Thyroid gland (tissue), 4 donors: ENCODE measurements around the gene AKIP1.

Experiments used
- POLR2A ChIP-seq, 2 donors: fragments of 450-650 bp; IDR thresholded peaks; one replicate each; pipeline ENCODE4 v1.6.1; 2017; ENCODE audit warnings: antibody characterized with exemption in 2 of 2, mild to moderate bottlenecking in 2 of 2, moderate library complexity in 1 of 2
- TF ChIP-seq, protein P1 (sequence below), 6 experiments: fragments of 200-600 bp in 3 of 6; fragments of 450-650 bp in 3 of 6; sonication (generic) in 3 of 6; IDR thresholded peaks; one replicate each; pipeline ENCODE4 v1.5.1; 2016 to 2019; ENCODE audit warnings: antibody characterized with exemption in 6 of 6, mild to moderate bottlenecking in 2 of 6, inconsistent platforms in 1 of 6, moderate library complexity in 1 of 6

DNA sequence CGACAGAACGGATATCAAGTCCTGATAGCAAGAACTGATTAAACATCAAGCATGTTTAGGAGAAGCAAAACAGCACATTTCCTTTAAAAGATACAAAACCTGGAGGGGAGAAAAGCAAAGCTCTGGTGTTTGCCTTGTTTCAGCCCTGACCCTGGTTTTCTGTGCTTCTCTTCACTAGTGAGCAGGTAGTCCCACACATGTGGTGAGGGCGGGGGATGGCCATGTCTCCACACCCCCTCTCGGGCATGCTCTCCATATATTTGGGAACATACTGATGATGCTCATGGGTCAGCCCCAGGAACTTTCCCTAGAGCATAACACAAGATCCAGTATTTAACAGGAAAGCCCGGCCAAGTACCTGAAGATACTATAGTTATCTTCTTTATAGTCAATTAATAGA, 11.7 kb downstream of the AKIP1 start:
- TF ChIP-seq, protein P1, sequence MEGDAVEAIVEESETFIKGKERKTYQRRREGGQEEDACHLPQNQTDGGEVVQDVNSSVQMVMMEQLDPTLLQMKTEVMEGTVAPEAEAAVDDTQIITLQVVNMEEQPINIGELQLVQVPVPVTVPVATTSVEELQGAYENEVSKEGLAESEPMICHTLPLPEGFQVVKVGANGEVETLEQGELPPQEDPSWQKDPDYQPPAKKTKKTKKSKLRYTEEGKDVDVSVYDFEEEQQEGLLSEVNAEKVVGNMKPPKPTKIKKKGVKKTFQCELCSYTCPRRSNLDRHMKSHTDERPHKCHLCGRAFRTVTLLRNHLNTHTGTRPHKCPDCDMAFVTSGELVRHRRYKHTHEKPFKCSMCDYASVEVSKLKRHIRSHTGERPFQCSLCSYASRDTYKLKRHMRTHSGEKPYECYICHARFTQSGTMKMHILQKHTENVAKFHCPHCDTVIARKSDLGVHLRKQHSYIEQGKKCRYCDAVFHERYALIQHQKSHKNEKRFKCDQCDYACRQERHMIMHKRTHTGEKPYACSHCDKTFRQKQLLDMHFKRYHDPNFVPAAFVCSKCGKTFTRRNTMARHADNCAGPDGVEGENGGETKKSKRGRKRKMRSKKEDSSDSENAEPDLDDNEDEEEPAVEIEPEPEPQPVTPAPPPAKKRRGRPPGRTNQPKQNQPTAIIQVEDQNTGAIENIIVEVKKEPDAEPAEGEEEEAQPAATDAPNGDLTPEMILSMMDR (IDR thresholded peaks at IDR 0.05): no peak
- no peak for TF ChIP-seq POLR2A (IDR thresholded peaks at IDR 0.05)
